Neural cell (in vitro differentiated cells): ENCODE measurements around the gene SNX21.
"Not testable (repeated sequence)": the region's sequence is repeated elsewhere in the genome, so short reads cannot be mapped to it uniquely, and the experiment has no call there.

Source experiments
- EP300 ChIP-seq: fragments of 450-650 bp; conservative IDR thresholded peaks from 2 replicates; pipeline ENCODE4 v1.6.1; 2014; ENCODE audit warnings: antibody characterized with exemption, mild to moderate bottlenecking, moderate library complexity; ENCODE audit not compliant: poor library complexity, severe bottlenecking
- EZH2 ChIP-seq: fragments of 200-600, 300-800 bp; shearing (Covaris generic), sonication (generic); IDR thresholded peaks from 2 replicates; pipeline ENCODE4 v1.6.1; 2014; ENCODE audit warnings: antibody characterized with exemption, low read length, borderline replicate concordance, mild to moderate bottlenecking; ENCODE audit not compliant: insufficient read depth, poor library complexity, severe bottlenecking
- POLR2AphosphoS5 ChIP-seq: IDR thresholded peaks from 2 replicates; pipeline ENCODE4 v1.6.1; 2012
- RAD21 ChIP-seq: fragments of 450-650 bp; conservative IDR thresholded peaks from 2 replicates; pipeline ENCODE4 v1.6.1; 2014; ENCODE audit warnings: antibody characterized with exemption, mild to moderate bottlenecking, moderate library complexity
- REST ChIP-seq: IDR thresholded peaks from 2 replicates; pipeline ENCODE4 v1.6.1; 2012; ENCODE audit warnings: borderline replicate concordance
- SMC3 ChIP-seq: fragments of 450-650 bp; conservative IDR thresholded peaks from 2 replicates; pipeline ENCODE4 v1.6.1; 2014; ENCODE audit warnings: antibody characterized with exemption, mild to moderate bottlenecking, moderate library complexity; ENCODE audit not compliant: poor library complexity
- TF ChIP-seq, protein P1 (sequence below): fragments of 450-650 bp; IDR thresholded peaks from 2 replicates; pipeline ENCODE4 v1.5.1; 2014; ENCODE audit warnings: antibody characterized with exemption, mild to moderate bottlenecking, moderate library complexity; ENCODE audit not compliant: poor library complexity, severe bottlenecking

DNA sequence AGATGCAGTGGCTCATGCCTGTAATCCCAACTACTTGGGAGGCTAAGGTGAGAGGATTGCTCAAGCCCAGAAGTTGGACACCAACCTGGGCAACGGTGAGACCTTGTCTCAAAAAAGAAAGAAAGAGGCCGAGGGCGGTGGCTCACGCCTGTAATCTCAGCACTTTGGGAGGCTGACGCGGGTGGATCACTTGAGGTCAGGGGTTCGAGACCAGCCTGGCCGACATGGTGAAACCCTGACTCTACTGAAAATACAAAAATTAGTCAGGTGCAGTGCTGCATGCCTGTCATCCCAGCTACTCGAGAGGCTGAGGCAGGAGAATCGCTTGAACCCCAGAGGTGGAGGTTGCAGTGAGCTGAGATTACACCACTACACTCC, 40.5 kb downstream of the SNX21 start:
- TF ChIP-seq, protein P1, sequence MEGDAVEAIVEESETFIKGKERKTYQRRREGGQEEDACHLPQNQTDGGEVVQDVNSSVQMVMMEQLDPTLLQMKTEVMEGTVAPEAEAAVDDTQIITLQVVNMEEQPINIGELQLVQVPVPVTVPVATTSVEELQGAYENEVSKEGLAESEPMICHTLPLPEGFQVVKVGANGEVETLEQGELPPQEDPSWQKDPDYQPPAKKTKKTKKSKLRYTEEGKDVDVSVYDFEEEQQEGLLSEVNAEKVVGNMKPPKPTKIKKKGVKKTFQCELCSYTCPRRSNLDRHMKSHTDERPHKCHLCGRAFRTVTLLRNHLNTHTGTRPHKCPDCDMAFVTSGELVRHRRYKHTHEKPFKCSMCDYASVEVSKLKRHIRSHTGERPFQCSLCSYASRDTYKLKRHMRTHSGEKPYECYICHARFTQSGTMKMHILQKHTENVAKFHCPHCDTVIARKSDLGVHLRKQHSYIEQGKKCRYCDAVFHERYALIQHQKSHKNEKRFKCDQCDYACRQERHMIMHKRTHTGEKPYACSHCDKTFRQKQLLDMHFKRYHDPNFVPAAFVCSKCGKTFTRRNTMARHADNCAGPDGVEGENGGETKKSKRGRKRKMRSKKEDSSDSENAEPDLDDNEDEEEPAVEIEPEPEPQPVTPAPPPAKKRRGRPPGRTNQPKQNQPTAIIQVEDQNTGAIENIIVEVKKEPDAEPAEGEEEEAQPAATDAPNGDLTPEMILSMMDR: not testable (repeated sequence)
- not testable (repeated sequence) for TF ChIP-seq EZH2, REST, SMC3, POLR2AphosphoS5, RAD21, EP300
